ENCODE results near the gene CENPE. TPM values are rescaled to one million over a fixed set of nuclear protein-coding genes. Genes with fewer than 3 reads are reported as not detected.

The CENPE gene
- total and polyA plus RNA-seq, 2 donors (not counting 3 experiments of a cell fraction or from before 2014, with no cell fraction given): 1.7 to 50.8 TPM

- no peak for DNase-seq (ENCODE audit: low read depth, low spot score)
- H2AFZ ChIP-seq (ENCODE audit: low read depth, low read length): no peak overlapping the region
- FAIRE-seq: no peak
- H4K20me1 ChIP-seq (replicated peaks; ENCODE audit: control insufficient read depth, extremely low read depth, insufficient read depth, low read length): peaks cover 3% of the 10 kb centered on the region
- no peak overlapping the region for H3K9ac ChIP-seq (replicated peaks; ENCODE audit: extremely low read depth, insufficient read depth, low read length)
- H3K79me2 ChIP-seq (ENCODE audit: control insufficient read depth, insufficient read depth, low read length): peaks cover 36% of the 10 kb centered on the region
- intact Hi-C loops (cut with micrococcal nuclease) (no loop called here), dilution Hi-C loops (cut with MboI; ENCODE audit: extremely low pct_ligation_motif_present, low sequenced_read_pairs) (no loop called here)
- BruUV-seq (replicated peaks): no TSS peak
- ChIA-PET POLR2A (no interaction called here), CTCF (no interaction called here)
- TF ChIP-seq POLR2A (IDR thresholded peaks at IDR 0.05; ENCODE audit: low read depth, low read length): no peak
- TF ChIP-seq MYC (IDR thresholded peaks at IDR 0.05; ENCODE audit: low read depth, low read length): no peak
- TF ChIP-seq FOS (IDR thresholded peaks at IDR 0.05; ENCODE audit: borderline replicate concordance, insufficient read depth, low read length): no peak
- TF ChIP-seq, protein P1, sequence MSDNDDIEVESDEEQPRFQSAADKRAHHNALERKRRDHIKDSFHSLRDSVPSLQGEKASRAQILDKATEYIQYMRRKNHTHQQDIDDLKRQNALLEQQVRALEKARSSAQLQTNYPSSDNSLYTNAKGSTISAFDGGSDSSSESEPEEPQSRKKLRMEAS (IDR thresholded peaks at IDR 0.05; ENCODE audit: insufficient read depth, insufficient read length): no peak
- TF ChIP-seq GATA2 (IDR thresholded peaks at IDR 0.05; ENCODE audit: insufficient read depth, insufficient read length, low read depth, low read length): no peak
- H3K9me1 ChIP-seq (replicated peaks; ENCODE audit: control insufficient read depth, extremely low read depth, insufficient read depth, low read length): peaks cover 3% of the 10 kb centered on the region
- no peak overlapping the region for H3K27ac ChIP-seq (ENCODE audit: insufficient read depth, low read depth, low read length)
- peaks cover 0 to 6% of the 10 kb centered on the region in 2 experiments for H3K36me3 ChIP-seq (ENCODE audit: control insufficient read depth in 2 of 2, extremely low read depth in 1 of 2, insufficient read depth in 2 of 2, low read length in 2 of 2)
- H3K4me1 ChIP-seq (ENCODE audit: control insufficient read depth, extremely low read depth, insufficient read depth, low read length): no peaks in the 10 kb centered on the region
- no peaks in the 10 kb centered on the region for H3K9me3 ChIP-seq (replicated peaks; ENCODE audit: control insufficient read depth, insufficient read depth, low read length)
- H3K4me3 ChIP-seq (replicated peaks in 1 of 3; ENCODE audit: insufficient read depth in 1 of 3, low read depth in 1 of 3, low read length in 3 of 3): no peak overlapping the region
- H3K27me3 ChIP-seq (ENCODE audit: control insufficient read depth in 2 of 2, insufficient read depth in 2 of 2, low read length in 2 of 2): no peaks in the 10 kb centered on the region
- H3K4me2 ChIP-seq (ENCODE audit: insufficient read depth, low read length): no peak overlapping the region
These were observed 130.1 kb downstream of the CENPE start for GRCh38 chr4:103067841-103068547.

- DNase-seq (ENCODE audit: low read depth, low spot score) (no peak), FAIRE-seq (no peak)
- no TSS peak for BruUV-seq (replicated peaks)
- Histone ChIP-seq H3K36me3 (ENCODE audit: control insufficient read depth in 2 of 2, extremely low read depth in 1 of 2, insufficient read depth in 2 of 2, low read length in 2 of 2) (no peaks in the 10 kb centered on the region), H2AFZ (ENCODE audit: low read depth, low read length) (no peak overlapping the region), H3K9me3 (replicated peaks; ENCODE audit: control insufficient read depth, insufficient read depth, low read length) (no peaks in the 10 kb centered on the region), H3K27me3 (ENCODE audit: control insufficient read depth in 2 of 2, insufficient read depth in 2 of 2, low read length in 2 of 2) (no peaks in the 10 kb centered on the region), H3K9ac (replicated peaks; ENCODE audit: extremely low read depth, insufficient read depth, low read length) (no peak overlapping the region), H3K4me2 (ENCODE audit: insufficient read depth, low read length) (no peak overlapping the region), H3K79me2 (ENCODE audit: control insufficient read depth, insufficient read depth, low read length) (no peaks in the 10 kb centered on the region), H3K9me1 (replicated peaks; ENCODE audit: control insufficient read depth, extremely low read depth, insufficient read depth, low read length) (no peaks in the 10 kb centered on the region), H3K4me3 (replicated peaks in 1 of 3; ENCODE audit: insufficient read depth in 1 of 3, low read depth in 1 of 3, low read length in 3 of 3) (no peak overlapping the region), H3K4me1 (ENCODE audit: control insufficient read depth, extremely low read depth, insufficient read depth, low read length) (no peaks in the 10 kb centered on the region), H4K20me1 (replicated peaks; ENCODE audit: control insufficient read depth, extremely low read depth, insufficient read depth, low read length) (no peaks in the 10 kb centered on the region), H3K27ac (ENCODE audit: insufficient read depth, low read depth, low read length) (no peak overlapping the region)
- ChIA-PET CTCF (interaction anchor here (0.8 to 0.9 kb wide), 3 partner anchors 8 to 17 kb away, joined by 3 to 4 read pairs (median 3); no protein-coding TSS in a partner anchor), POLR2A (no interaction called here)
- TF ChIP-seq FOS (IDR thresholded peaks at IDR 0.05; ENCODE audit: borderline replicate concordance, insufficient read depth, low read length) (no peak), EZH2 (IDR thresholded peaks at IDR 0.05; ENCODE audit: borderline replicate concordance, low read depth, low read length, severe bottlenecking) (no peak), MYC (IDR thresholded peaks at IDR 0.05; ENCODE audit: low read depth, low read length) (no peak), POLR2AphosphoS5 (IDR thresholded peaks at IDR 0.05; ENCODE audit: insufficient read depth, low read depth, low read length) (no peak), POLR2A (IDR thresholded peaks at IDR 0.05; ENCODE audit: low read depth, low read length) (no peak), JUN (IDR thresholded peaks at IDR 0.05; ENCODE audit: borderline replicate concordance, insufficient read depth, insufficient read length, low read depth) (no peak), GATA2 (IDR thresholded peaks at IDR 0.05; ENCODE audit: insufficient read depth, insufficient read length, low read depth, low read length) (no peak), CTCF (IDR thresholded peaks at IDR 0.05; ENCODE audit: extremely low read depth in 1 of 2, insufficient read depth in 1 of 2, low read depth in 1 of 2, low read length in 2 of 2) (no peak)
- TF ChIP-seq, protein P1 (IDR thresholded peaks at IDR 0.05; ENCODE audit: insufficient read depth, insufficient read length): no peak
- intact Hi-C loops (cut with micrococcal nuclease) (no loop called here), dilution Hi-C loops (cut with MboI; ENCODE audit: extremely low pct_ligation_motif_present, low sequenced_read_pairs) (no loop called here)
These were observed 137.5 kb downstream of the CENPE start for GRCh38 chr4:103060453-103061148.

Measured in endothelial cell of umbilical vein (primary cell).